Panc1 (cell line): ENCODE results near the gene ZFAND3. TPM values are rescaled to one million over a fixed set of nuclear protein-coding genes. Genes with fewer than 3 reads are reported as not detected.

Source experiments
- ATAC-seq: fragments of 200-7000 bp; cut with Tn5 transposase; 2 replicates; pipeline ENCODE4 v1.9.1; 2020; ENCODE audit warnings: mild to moderate bottlenecking, moderate library complexity
- BruUV-seq: library from RNA; stranded (reverse); fragments of 400-500 nt; replicated peaks from 2 replicates; lab custom pipeline; 2021; lab: Mats Ljungman, UMichigan
- CTCF ChIA-PET: fragments of 300-600 bp; sonication (Branson Sonifier 250); formaldehyde crosslinking; loops from one replicate; lab custom pipeline; 2022; ENCODE audit warnings: antibody characterized with exemption; lab: Charles Lee
- POLR2A ChIA-PET: fragments of 300-600 bp; sonication (Branson Sonifier 250); formaldehyde crosslinking; loops from one replicate; lab custom pipeline; 2022; ENCODE audit warnings: antibody characterized with exemption; lab: Charles Lee
- DNase-seq: peaks from one replicate; pipeline ENCODE4 v3.0.0-alpha.2; 2010; ENCODE audit warnings: low read depth, low spot score
- H3K27ac ChIP-seq: 2 replicates; pipeline ENCODE4 v1.5.1; 2011; ENCODE audit warnings: mild to moderate bottlenecking, low read length, inconsistent platforms
- H3K27me3 ChIP-seq: fragments of 200-500 bp; sonication (Bioruptor generic); 2 replicates; pipeline ENCODE4 v1.6.0; 2014; ENCODE audit warnings: low read length, inconsistent platforms; ENCODE audit not compliant: control insufficient read depth, insufficient read depth
- H3K36me3 ChIP-seq: fragments of 200-500 bp; sonication (Bioruptor generic); 2 replicates; pipeline ENCODE4 v1.5.1; 2014; ENCODE audit warnings: inconsistent platforms, mild to moderate bottlenecking, low read length, moderate library complexity; ENCODE audit not compliant: control insufficient read depth, insufficient read depth
- H3K4me1 ChIP-seq: 2 replicates; pipeline ENCODE4 v1.5.1; 2011; ENCODE audit warnings: inconsistent platforms, mild to moderate bottlenecking, low read length, moderate library complexity; ENCODE audit not compliant: control insufficient read depth, insufficient read depth
- H3K4me3 ChIP-seq, 2 experiments: 2 replicates each; pipeline ENCODE4 v1.5.1; 2011 to 2012; ENCODE audit warnings: low read depth in 2 of 2, low read length in 2 of 2, mild to moderate bottlenecking in 2 of 2, inconsistent platforms in 1 of 2, moderate library complexity in 1 of 2
- H3K9me3 ChIP-seq: fragments of 200-500 bp; sonication (Bioruptor generic); 2 replicates; pipeline ENCODE4 v1.5.1; 2014; ENCODE audit warnings: low read depth, mild to moderate bottlenecking, inconsistent platforms, low read length, moderate library complexity; ENCODE audit not compliant: control insufficient read depth, insufficient read depth
- CTCF ChIP-seq: fragments of 450-650 bp; IDR thresholded peaks from 2 replicates; pipeline ENCODE4 v1.5.1; 2017; ENCODE audit warnings: mild to moderate bottlenecking
- POLR2AphosphoS5 ChIP-seq: IDR thresholded peaks from 2 replicates; pipeline ENCODE4 v1.6.1; 2012; ENCODE audit warnings: mild to moderate bottlenecking, low read depth, low read length, moderate library complexity
- REST ChIP-seq, 2 experiments: IDR thresholded peaks; 2 replicates each; pipeline ENCODE4 v1.6.1; 2011 to 2012; ENCODE audit warnings: low read depth in 2 of 2, control low read depth in 1 of 2, low read length in 1 of 2, mild to moderate bottlenecking in 1 of 2, moderate library complexity in 1 of 2; ENCODE audit not compliant: insufficient read depth in 1 of 2
- SIN3A ChIP-seq: IDR thresholded peaks from 2 replicates; pipeline ENCODE4 v1.6.1; 2012; ENCODE audit warnings: low read depth, mild to moderate bottlenecking, low read length, moderate library complexity, borderline replicate concordance; ENCODE audit not compliant: insufficient read depth
- TCF7L2 ChIP-seq: IDR thresholded peaks from 2 replicates; pipeline ENCODE4 v1.6.1; 2011; ENCODE audit warnings: mild to moderate bottlenecking, low read depth, low read length, inconsistent platforms
- in situ Hi-C: cut with HindIII; loops from 2 replicates; pipeline ENCODE4 v1.10.0; 2016; ENCODE audit warnings: low sequenced_read_pairs, low pct_unique_long_range_greater_than_20kb
- intact Hi-C: fragments of 100-400 bp; cut with micrococcal nuclease; formaldehyde crosslinking; loops from one replicate; pipeline ENCODE4 v1.10.0; 2022; ENCODE audit not compliant: unreplicated experiment
- total RNA-seq: library from RNA; stranded (reverse); gene quantifications from one replicate; pipeline ENCODE4 v1.2.1, GENCODE V29; 2021; ENCODE audit not compliant: unreplicated experiment

The ZFAND3 gene
- total RNA-seq, 1 experiment from 2014 or later: 95.9 TPM

GRCh38 chr6:38153798-38154345 lies 334.3 kb downstream of the ZFAND3 start:
- ChIA-PET CTCF (no interaction called here), POLR2A (no interaction called here)
- intact Hi-C loops: no loop called here

GRCh38 chr6:38154731-38155130 lies 335.2 kb downstream of the ZFAND3 start:
- Histone ChIP-seq H3K36me3 (no peaks in the 10 kb centered on the region; the same call in 1 of the 2 replicates), H3K4me3 (no peak overlapping the region), H3K27ac (no peak overlapping the region), H3K9me3 (no peaks in the 10 kb centered on the region), H3K4me1 (peaks cover 5% of the 10 kb centered on the region; the same call in 1 of the 2 replicates), H3K27me3 (no peaks in the 10 kb centered on the region)
- intact Hi-C loops (no loop called here), in situ Hi-C loops (no loop called here)
- ATAC-seq (no peak), DNase-seq (no peak)
- TF ChIP-seq POLR2AphosphoS5 (no peak), REST (IDR thresholded peaks at IDR 0.05; ENCODE audit: insufficient read depth in 1 of 2, low read depth in 2 of 2, low read length in 1 of 2) (no peak), SIN3A (no peak), TCF7L2 (no peak), CTCF (no peak)
- ChIA-PET POLR2A (interaction anchor here (0.7 kb wide), 1 partner anchor 170 kb away, joined by 3 read pairs; no protein-coding TSS in a partner anchor), CTCF (no interaction called here)
- BruUV-seq: no TSS peak

More at GRCh38 chr6:38153798-38154345, 334.3 kb downstream of the ZFAND3 start:
- ATAC-seq: no peak
- in situ Hi-C loops: no loop called here
- TF ChIP-seq POLR2AphosphoS5 (no peak), CTCF (no peak), REST (IDR thresholded peaks at IDR 0.05; ENCODE audit: insufficient read depth in 1 of 2, low read depth in 2 of 2, low read length in 1 of 2) (no peak)
- H3K27me3 ChIP-seq: no peaks in the 10 kb centered on the region
- no peak overlapping the region for H3K4me3 ChIP-seq
- H3K4me1 ChIP-seq: peaks cover 5% of the 10 kb centered on the region; the same call in 1 of the 2 replicates
- DNase-seq: no peak
- BruUV-seq: no TSS peak
- no peak overlapping the region for H3K27ac ChIP-seq
- no peaks in the 10 kb centered on the region; the same call in 1 of the 2 replicates for H3K36me3 ChIP-seq
- no peaks in the 10 kb centered on the region for H3K9me3 ChIP-seq
